Fibroblast of peridontal ligament (primary cell): Measurements from ENCODE around the gene SIPA1L3.

Source experiments
- DNase-seq: peaks from one replicate; pipeline ENCODE4 v3.0.0-alpha.2; 2010; ENCODE audit errors: extremely low read depth

SIPA1L3 gene

DNA sequence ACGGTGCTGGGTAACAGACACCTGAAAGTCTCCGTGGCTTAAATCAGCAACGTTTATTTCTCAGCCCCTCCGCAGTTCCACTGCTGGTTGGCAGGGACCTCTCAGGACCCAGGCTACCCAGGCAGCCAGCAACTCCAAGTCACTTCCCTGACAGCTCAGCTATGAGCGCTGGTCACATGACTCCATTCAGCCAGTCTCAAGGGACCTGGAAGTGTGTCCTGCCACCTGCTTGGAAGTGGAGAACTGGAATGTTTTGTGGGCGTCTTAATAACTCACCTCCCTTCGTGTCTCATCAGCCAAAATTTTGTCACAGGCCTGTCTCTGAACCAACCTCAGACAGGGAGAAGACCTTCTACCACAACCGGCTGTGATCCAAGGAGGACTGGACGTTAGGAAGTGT lies 244.2 kb downstream of the SIPA1L3 start:
- no peak for DNase-seq

DNA sequence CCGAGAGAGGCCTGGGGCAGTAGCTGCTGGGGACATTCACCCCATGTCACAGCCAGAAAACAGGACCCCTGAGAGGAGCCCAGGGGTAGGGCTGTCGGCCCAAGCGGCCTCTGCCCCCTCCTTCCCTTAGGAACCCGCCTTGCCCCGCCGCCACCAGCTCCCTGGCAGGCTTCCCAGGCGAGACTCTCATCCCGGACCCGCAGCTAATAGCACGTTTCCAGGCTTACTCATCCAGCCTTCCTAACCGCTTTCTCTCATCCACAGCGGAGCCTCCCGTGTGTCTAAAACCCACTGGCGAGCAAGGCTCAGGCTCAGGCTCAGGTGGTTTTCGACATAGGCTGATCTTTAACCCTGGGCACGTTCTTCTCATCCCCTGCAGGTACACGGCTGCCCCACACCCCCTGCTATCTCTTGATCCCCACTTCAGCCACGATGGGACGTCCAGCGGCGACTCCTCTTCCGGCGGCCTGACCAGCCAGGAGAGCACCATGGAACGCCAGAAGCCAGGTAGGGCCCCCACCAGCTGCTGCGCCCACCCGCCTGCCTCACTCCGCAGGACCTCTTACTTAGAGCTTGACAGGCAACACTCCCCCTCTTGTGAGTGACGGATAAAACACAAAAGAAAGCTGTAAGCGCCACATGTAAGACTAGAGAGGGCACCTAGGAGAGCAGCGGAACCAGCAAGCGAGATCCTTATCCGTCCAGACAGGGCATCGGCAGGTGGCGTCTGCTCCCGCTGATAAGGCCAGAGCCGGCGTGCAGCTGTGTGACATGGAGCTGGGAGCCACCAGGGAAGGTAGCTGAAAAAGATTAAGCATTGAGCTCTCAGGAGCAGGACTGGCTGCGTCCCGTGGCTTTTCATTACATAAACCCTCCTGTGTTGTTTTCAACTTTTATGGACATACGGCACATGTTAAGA lies 245.7 kb downstream of the SIPA1L3 start:
- DNase-seq: peak; percentile 43

DNA sequence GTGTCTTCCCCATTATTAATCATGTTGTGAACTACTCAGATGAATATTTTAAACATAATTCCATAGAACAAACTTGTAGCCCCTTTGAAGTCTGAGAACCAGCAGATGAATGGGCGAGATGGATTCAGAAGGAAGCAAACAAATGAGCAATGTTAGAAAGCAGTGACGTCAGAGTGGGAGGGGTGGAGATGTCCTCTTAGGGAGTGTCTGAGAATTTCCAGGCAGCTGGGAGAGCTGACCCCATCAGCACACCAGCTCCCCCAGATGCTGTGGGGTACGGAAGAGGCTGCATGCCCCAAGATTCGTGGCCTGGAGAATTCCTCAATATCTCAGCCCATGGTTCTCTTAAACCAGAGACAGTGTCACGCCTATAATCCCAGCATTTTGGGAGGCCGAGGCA lies 248.4 kb downstream of the SIPA1L3 start:
- DNase-seq: peak; percentile 27

DNA sequence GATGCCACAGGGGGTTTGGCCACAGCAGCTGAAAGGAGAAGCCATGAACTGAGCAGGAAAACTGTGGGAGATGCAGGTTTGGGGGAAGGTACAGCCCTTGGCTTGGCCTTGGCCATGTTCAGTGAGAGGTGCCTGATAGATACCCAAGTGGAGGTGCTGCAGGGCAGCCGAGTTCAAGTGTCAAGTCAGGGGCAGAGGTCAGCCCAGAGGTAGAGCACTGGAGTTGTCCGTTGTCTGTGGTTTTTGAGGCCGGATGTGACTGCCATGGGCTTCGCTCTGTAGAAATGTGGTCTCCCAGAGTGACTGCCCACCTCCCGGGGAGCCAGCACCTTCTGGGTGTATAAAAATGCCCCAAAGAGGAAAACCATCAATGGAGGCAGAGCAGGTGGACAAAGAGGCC lies 251.7 kb downstream of the SIPA1L3 start:
- no peak for DNase-seq

DNA sequence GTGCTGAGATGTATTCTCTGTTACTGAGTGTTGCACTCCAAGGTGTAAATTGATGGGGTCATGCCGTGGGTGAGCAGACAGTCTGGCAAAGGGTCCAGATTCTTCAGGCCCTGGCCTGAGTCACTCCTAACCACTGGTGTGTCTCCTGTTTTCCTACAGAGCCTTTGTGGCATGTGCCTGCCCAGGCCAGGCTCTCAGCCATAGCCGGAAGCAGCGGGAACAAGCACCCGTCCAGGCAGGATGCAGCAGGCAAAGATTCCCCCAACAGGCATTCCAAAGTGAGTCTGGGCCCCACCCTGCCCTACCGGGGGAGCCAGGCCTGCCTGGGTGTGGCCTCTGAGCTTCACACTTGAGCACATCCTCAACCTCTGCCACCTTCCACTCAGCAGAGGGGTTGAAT lies 255.1 kb downstream of the SIPA1L3 start:
- no peak for DNase-seq

DNA sequence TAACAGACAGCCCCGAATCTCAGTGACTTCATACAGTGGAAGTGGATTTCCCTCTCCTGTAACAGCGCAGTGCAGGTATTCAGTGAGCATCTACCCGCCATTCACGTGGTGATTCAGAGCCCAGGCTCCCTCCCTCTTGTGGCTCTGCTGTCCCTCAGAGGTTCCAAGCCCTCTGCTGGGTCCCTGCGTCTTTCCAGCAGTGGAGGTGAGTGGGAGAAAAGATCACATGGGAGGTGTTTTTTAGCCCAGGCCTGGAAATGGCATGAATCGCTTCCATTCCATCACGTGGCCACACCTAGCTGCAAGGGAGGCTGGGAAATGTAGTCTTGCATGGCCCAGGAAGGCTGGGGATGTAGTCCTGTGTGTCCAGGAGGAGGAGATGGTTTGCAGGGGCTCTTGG lies 255.6 kb downstream of the SIPA1L3 start:
- DNase-seq: no peak

DNA sequence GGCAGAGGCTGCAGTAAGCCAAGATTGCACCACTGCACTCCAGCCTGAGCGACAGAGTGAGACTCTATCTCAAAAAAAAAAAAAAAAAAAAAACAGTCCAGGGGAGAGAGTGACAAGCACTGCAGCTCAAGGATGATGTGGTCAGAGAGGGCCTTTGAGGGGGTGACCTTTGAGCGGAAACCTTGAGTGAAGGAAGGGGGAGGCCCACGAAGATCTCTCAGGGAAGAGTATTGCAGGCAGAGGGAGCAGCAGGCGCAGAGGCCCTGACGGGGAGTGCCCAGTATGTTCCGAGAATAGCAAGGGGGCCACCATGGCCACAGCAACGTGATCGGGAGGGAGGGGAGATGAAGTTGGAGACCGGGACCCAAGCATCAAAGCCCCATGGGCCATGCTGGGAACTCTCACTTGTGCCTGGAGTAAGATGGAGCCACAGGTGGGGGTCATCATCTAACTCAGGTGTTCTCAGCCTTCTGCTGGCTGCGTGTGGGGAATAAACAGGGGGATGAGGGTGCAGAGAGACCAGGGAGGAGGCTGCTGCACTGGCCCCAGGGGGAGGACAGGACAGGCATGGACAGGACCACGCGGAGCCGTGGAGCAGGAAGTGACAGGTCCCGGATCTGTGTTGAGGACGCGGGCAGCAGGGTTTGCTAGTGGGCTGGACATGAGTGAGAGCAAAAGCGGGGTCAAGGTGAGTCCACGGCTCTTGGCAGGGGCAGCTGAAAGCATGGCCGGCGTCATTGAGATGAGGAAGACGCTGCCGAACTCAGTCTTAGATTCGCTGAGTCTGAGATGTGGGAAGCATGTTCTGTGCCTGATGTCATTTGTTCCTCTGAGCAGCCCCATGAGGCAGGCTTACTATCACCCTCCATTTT lies 256.6 kb downstream of the SIPA1L3 start:
- no peak for DNase-seq

DNA sequence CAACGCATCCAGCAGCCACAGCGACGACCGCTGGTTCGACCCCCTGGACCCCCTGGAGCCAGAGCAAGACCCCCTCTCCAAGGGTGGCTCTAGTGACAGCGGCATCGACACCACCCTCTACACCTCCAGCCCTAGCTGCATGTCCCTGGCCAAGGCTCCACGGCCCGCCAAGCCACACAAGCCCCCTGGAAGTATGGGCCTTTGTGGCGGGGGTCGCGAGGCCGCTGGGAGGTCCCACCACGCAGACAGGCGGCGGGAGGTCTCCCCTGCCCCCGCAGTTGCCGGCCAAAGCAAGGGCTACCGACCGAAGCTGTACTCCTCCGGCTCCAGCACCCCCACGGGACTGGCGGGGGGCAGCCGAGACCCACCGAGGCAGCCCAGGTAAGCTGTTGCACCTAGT lies 257.5 kb downstream of the SIPA1L3 start:
- no peak for DNase-seq

DNA sequence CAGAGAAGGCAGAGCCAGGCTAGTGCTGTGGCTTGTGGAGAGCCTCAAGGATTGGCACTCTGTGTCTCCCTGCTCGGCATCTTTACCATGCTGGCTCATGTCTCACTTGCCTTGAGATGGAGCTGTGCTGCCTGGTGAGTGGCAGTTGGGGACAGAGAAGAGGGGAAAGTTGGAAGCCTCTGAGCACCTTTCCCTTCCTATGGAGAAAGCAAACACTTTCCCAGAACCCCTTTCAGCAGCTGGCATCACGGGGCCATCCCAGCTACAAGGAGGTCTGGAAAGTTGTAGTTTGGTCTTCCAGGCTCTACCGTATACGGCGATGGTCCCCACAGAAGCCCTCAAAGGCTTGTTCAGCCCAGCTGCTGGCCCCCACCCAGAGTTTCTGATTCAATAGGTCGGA lies 258.3 kb downstream of the SIPA1L3 start:
- DNase-seq: no peak

DNA sequence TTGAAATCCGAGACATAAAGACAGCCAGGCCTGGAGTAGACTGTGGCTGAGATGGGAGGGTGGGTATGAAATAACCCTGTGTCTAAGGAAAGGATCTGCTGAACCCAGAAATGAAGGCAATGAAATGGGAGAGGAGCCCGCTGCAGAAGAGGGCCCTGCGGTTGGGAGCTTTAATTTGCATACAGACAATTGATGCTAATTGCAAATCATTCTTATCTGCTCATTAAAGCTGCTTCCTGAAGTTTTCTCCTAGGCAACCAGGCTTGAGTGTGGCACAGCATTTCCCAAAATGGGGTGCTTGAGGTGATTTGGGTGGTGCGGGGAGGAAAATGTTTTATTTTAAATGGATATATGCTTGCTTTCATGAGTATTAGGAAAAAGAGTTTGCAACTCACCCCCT lies 261.6 kb downstream of the SIPA1L3 start:
- DNase-seq: no peak

DNA sequence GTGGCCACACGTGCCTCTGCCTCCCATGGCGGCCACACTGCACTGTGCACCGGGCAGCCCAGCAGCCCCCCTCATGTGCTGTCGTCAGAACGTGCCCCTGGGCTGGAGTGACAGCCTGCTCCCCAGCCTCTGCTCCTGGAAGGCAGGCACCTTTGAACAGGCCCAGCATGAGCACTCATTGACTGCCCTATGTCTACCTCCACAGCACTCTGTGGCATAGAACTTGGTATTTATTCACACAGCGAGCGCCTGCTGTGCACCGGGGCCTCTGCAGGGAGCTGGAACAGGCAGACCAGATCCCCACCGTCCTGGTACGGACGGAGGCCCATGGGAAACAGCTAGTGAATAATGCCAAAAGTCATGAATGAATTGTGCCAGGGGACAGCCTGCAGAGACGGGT lies 263.3 kb downstream of the SIPA1L3 start:
- no peak for DNase-seq

DNA sequence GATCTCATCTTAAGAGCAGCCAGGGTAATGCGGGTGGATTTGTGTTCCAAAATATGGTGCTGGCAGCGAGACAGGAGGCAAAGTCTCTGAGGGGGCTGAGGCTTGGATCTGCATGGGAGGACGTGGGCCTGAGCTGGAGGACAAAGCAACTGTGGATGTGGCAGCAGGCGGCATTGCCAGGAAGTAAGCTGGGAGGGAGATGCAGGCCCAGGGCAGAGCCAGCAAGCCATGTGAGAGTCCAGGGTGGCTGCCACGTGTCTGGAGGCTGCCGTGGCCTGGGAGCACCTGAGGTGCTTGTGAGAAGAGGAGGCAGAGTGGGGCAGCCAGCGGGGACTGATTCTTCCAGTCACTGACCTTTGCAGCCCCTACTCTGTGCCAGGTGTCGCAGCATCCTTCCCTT lies 265.0 kb downstream of the SIPA1L3 start:
- no peak for DNase-seq

DNA sequence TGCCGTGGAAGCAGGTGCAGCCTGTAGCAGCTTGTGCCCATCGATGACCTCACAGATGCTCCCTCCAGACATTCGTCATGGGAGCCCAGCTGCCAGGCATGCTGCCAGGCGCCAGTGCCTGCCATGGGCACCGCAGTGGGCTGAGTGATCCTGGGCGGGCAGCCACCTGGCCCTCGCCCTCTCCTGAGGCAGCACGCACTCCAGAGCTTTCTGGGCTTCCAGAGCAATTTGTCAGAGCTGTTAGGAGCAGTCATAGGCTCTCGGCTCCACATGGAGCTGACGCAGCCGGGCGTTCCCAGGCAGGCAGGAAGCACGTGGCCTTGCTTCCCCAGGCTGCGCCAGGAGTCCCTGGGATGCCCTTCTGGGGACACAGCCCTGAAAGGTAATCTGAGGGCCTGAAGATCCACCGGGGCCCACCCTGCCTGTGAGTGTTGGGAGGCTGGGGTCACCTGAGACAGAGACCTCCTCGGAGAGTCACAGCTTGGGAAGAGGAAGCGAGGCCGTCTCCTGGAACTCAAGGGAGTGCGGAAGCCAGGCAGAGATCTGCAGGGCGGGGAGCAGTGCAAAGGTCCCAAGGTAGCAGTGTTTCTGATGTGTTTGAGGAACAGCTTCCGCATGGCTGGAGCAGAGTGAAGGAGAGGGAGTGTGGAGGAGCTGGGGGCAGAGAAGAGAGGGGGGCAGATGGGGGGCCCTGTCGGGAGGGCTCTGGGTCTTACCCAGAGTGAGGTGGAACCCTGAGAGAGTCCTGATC lies 266.5 kb downstream of the SIPA1L3 start:
- no peak for DNase-seq

DNA sequence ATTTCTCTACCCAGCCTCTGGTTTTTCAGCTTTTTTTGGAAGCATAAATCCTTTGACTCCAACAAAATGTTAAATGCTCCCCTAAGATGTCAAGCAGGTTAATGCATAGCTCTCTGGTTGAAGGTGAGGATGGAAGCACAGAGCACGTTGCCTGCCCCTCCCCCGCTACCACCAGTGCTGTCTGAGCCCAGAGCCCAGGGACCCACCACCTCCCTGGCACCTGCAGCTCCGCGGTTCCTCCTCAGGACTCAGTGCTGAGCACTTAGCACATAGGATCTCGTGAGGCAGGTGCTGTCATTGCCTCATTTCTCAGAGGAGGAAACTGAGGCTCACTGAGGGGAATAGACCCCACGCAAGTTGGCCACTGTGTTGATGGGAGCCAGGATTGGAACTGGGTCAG lies 268.4 kb downstream of the SIPA1L3 start:
- no peak for DNase-seq

DNA sequence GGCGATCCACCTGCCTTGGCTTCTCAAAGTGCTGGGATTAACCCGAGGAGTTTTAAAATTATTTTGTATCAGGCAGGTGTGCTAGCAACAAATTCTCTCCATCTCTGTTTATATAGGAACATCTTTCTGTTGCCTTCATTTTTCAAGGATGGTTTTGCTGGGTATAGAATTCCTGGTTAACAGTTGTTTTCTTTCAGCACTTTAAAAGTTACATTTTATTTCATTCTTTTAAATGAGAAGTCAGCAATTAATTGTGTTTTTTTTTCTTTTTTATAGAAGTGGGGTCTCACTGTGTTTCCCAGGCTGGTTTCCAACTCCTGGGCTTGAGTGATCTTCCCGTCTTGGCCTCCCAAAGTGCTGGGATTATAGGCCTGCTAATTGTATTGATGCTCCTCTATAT lies 273.1 kb downstream of the SIPA1L3 start:
- no peak for DNase-seq

DNA sequence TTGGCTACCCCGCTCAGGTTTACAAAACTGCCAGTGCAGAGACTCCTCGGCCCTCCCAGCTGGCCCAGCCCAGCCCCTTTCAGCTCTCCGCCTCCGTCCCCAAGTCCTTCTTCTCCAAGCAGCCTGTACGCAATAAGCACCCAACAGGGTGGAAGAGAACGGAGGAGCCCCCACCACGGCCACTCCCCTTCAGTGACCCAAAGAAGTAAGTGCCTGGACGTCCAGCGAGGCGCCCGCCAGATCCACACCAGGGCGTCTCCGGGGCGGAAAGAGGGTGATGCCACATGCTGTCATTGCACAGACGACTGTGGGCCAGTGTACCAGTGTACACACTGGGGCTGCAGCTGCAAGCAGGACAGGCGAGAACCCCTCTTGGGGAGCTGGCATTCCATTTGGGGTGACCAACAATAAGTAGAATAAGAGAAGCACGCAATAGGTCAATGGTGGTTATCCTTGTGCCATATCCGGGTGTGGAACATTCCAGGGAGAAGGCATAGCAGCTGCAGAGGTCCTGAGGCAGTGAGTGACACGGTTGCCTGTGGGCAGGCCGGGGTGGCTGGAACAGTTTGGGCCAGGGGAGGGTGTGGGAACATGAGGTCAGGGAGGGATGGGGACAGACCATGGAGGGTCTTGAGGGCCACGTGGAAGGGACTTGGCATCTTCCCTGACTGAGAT lies 275.7 kb downstream of the SIPA1L3 start:
- DNase-seq: no peak

DNA sequence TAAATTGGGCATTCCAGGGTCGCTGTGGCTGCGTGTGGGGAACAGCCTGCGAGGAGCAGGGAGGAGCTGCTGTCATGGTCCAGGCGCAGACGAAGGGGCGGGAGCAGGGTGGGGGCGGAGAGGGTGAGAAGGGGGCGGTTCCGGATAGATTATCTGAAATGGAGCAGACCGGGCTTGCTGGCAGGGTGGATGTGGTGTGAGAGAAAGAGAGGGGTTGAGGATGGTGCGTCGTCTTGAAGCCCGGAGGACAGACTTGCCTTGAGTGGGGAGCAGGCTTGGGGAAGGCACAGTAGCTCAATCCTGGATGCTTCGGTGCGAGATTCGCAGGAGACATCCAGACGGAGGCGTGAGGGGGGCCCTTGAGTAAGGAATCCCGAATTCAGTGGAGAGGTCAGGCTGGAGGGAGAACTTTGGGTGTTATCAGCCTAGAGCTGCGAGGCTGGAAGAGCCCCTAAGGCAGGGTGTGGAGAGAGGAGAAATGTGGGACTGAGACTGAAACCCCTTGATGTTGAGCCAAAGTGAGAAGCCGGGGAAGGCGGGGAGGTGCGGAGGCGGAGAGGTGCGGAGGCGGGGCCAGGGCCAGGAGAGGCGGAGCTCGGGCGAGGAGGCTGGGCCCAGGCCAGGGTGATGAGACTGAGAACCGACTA lies 276.4 kb downstream of the SIPA1L3 start:
- peak; percentile 13 for DNase-seq

DNA sequence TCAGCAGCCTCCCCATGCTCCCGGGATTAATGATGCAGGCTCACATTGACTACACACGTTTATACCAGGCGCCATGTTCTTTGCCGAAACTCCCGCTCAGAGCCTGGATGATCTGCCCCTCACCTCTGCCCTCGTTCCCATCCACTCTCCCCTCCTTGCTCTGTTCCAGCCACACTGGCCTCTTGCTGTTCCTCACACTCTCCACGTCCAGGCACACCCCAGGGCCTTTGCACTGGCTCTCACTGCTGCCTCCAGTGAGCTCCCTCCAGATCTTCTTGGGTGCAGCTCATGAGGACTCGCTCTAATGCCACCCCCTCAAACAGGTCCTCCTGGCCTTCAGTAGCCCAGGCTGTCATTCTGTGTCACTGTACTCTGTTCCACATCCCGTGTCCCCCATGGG lies 277.8 kb downstream of the SIPA1L3 start:
- no peak for DNase-seq

DNA sequence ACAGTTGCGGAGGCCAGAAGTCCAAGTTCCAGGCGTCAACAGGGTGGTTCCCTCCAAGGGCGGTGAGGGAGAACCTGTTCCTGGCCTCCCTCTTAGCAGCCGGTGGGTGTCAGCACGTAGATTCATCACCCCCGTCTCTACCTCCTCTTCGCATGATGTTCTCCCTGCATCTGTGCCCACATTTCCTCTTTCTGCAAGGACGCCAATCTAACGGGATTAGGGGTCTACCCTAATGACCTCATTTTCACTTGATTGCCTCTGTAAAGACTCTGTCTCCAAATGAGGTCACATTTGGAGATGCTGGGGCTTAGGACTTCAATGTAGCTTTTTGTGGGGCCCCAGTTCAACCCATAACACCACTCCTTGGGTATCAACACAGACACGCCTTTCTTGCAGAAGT lies 278.6 kb downstream of the SIPA1L3 start:
- no peak for DNase-seq

DNA sequence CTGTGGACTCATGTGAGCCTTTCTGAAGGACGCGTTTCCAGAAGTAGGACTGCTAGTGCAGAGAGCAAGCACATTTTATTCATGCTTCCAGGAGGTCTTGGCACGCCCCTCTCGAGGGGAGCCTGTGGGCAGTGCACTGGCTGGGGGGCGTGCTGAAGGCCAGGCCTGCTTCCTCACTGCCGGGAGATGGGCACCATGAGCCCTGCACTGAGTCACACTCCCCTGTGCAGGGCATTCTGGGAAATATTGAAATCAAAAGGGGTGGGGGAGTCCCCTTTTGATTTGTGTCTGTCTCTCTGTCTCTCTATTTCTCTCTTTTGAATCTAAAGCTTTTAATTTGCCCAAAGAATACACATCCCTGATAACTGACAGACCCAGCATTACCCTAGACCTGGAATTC lies 283.1 kb downstream of the SIPA1L3 start:
- no peak for DNase-seq

DNA sequence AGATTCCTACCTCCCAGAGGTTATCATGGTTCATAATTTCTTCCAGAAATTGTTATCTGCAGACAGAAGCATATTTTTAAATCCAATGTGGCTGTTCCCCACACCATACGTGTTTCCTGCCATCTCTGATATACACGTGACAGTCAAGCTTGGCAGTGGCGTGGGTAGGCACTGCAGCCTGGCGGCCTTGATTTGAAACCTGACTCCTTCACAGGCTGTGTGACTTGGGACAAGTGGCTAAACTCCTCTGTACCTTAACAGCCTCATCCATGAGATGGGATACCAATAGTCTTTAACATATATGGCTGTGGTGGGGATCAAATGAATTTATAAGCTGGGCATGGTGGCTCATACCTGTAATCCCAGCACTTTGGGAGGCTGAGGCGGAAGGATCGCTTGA lies 283.8 kb downstream of the SIPA1L3 start:
- no peak for DNase-seq
